ENCODE data around the gene PGD. TPM values are rescaled to one million over a fixed set of nuclear protein-coding genes. Genes with fewer than 3 reads are reported as not detected.
"Not testable (repeated sequence)": the region's sequence is repeated elsewhere in the genome, so short reads cannot be mapped to it uniquely, and the experiment has no call there.

PGD gene
- total and polyA plus RNA-seq, 7 donors: 24.9 to 39.2 (median 29.3) TPM

DNA sequence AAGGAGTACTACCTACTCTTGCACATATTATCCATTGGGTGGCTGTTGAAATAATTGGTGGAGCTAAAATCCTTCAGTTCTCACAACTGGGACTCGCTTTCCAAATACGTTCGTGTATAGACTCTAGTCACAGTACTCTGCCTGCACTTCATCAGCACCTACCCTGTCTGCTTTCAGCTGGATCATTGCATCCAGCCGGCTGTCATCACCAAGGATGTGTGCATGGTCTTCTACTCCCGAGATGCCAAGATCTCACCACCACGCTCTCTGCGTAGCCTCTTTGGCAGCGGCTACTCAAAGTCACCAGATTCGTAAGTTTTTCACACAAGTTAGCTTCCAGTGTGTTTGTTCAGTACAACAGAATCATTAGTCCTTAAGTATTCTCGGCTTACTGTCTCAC lies 37.3 kb upstream of the PGD start:
- TF ChIP-seq CTCF (IDR thresholded peaks at IDR 0.05): no peak
- H3K27me3 ChIP-seq (ENCODE audit: insufficient read depth in 3 of 3, low read length in 2 of 3): no peaks in the 10 kb centered on the region
- no peaks in the 10 kb centered on the region for H3K9me3 ChIP-seq
- DNase-seq (no peak), ATAC-seq (no peak)
- H3K4me3 ChIP-seq: no peak overlapping the region
- H3K4me1 ChIP-seq: no peaks in the 10 kb centered on the region
- intact Hi-C loops (cut with DNase I): no loop called here
- peaks cover 0 to 71% of the 10 kb centered on the region in 2 donors for H3K36me3 ChIP-seq (ENCODE audit: insufficient read depth in 1 of 2, low read depth in 1 of 2)
- no peak overlapping the region for H3K27ac ChIP-seq
- WGBS, 3 donors: 92 to 96% (median 94%) methylated on average over 10 of the region's 10 CpGs

DNA sequence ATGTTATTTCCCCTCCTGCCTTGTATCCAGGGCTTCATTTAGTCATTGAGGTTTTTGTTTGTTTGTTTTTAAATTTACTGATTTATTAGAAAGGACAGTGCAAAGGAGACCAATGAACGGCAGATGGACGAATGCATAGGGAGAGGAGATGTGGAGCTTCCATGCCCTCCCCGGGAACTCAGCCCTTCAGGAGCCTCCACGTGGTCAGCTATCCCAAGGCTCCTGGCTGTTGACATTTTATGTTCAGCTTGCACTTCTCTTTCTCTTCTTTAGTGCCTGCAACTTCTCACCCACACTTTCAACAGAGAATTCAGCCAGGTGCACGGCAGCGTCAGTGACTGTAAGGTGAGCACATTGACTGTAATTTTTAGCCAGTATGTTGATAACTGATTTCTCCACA lies 30.7 kb upstream of the PGD start:
- H3K27me3 ChIP-seq (ENCODE audit: insufficient read depth in 3 of 3, low read length in 2 of 3): no peaks in the 10 kb centered on the region
- no peak for TF ChIP-seq CTCF (IDR thresholded peaks at IDR 0.05)
- H3K36me3 ChIP-seq (ENCODE audit: insufficient read depth in 1 of 2, low read depth in 1 of 2): peaks cover 0 to 94% of the 10 kb centered on the region in 2 donors
- ATAC-seq (no peak), DNase-seq (no peak)
- no peaks in the 10 kb centered on the region for H3K4me1 ChIP-seq
- intact Hi-C loops (cut with DNase I): no loop called here
- no peaks in the 10 kb centered on the region for H3K9me3 ChIP-seq
- WGBS, 3 donors: 77 to 84% (median 81%) methylated on average over 6 of the region's 6 CpGs
- no peak overlapping the region for H3K4me3 ChIP-seq
- no peak overlapping the region for H3K27ac ChIP-seq

- TF ChIP-seq CTCF (IDR thresholded peaks at IDR 0.05): no peak
- WGBS, 3 donors: 89 to 95% (median 91%) methylated on average over 8 of the region's 8 CpGs
- no peak overlapping the region for H3K4me3 ChIP-seq
- H3K36me3 ChIP-seq (ENCODE audit: insufficient read depth in 1 of 2, low read depth in 1 of 2): peaks cover 0 to 95% of the 10 kb centered on the region in 2 donors
- DNase-seq (no peak), ATAC-seq (no peak)
- no peaks in the 10 kb centered on the region for H3K9me3 ChIP-seq
- no peak overlapping the region for H3K27ac ChIP-seq
- H3K27me3 ChIP-seq (ENCODE audit: insufficient read depth in 3 of 3, low read length in 2 of 3): no peaks in the 10 kb centered on the region
- intact Hi-C loops (cut with DNase I): loop anchor here (2.0 to 5.0 kb wide), 2 partner anchors 38 to 54 kb away; no protein-coding TSS in a partner anchor
- H3K4me1 ChIP-seq: no peaks in the 10 kb centered on the region
These were observed 24.4 kb upstream of the PGD start for GRCh38 chr1:10374442-10374860.

DNA sequence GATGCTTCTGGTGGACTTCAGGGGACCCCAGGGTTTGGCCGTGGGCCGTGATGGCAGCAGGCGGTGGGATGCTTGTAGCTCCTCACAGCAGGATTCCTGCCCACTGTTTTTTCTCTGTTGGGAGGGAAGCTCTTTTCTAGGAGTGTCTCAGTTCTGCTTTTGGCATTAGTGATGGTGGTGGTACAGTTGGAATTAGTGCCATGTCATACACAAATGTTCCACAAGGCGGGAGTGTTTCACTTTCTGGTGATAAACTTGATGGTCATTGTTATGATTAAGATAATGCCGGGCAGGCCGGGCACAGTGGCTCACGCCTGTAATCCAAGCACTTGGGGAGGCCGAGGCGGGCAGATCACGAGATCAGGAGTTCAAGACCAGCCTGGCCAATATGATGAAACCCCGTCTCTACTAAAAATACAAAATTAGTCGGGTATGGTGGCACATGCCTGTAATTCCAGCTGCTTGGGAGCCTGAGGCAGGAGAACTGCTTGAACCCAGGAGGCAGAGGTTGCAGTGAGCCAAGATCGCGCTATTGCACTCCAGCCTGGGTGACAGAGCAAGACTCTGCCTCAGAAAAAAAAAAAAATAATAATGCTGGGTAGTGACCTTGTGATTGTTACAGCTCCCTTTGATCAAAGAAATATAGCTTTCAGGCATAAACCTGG lies 21.4 kb upstream of the PGD start:
- intact Hi-C loops (cut with DNase I); H3K4me3 ChIP-seq; H3K27me3 ChIP-seq (ENCODE audit: insufficient read depth in 3 of 3, low read length in 2 of 3); H3K4me1 ChIP-seq; H3K9me3 ChIP-seq: not testable (repeated sequence)
- H3K36me3 ChIP-seq (ENCODE audit: insufficient read depth in 1 of 2, low read depth in 1 of 2): peaks cover 0 to 86% of the 10 kb centered on the region in 2 donors
- DNase-seq (peak; percentile 51 to 63), ATAC-seq (peak; percentile 64 to 80 (median 76))
- TF ChIP-seq CTCF (IDR thresholded peaks at IDR 0.05): peak; percentile 57
- H3K27ac ChIP-seq: peak overlapping the region; percentile 46
- WGBS, 3 donors: 42 to 57% (median 46%) methylated on average over 14 of the region's 14 CpGs
